Loucy (cell line): ENCODE results near the gene SLC22A15.

ENCODE experiments used
- CTCF ChIP-seq: fragments of 200-600 bp; sonication (generic); conservative IDR thresholded peaks from 2 replicates; pipeline ENCODE4 v1.5.1; 2014; ENCODE audit warnings: mild to moderate bottlenecking, antibody characterized with exemption, low read length
- EZH2phosphoT487 ChIP-seq: fragments of 200-600 bp; IDR thresholded peaks from 2 replicates; pipeline ENCODE4 v1.6.1; 2018; ENCODE audit warnings: antibody characterized with exemption, mild to moderate bottlenecking, moderate library complexity, borderline replicate concordance

- TF ChIP-seq CTCF (no peak), EZH2phosphoT487 (no peak)
Observed at GRCh38 chr1:116075990-116076389, 99.7 kb downstream of the SLC22A15 start.
